GM12878 (cell line): ENCODE measurements around the gene FAM171A1.
"Not testable (repeated sequence)": the region's sequence is repeated elsewhere in the genome, so short reads cannot be mapped to it uniquely, and the experiment has no call there.

ENCODE experiments used
- BRCA1 ChIP-seq: IDR thresholded peaks from 2 replicates; pipeline ENCODE4 v1.6.1; 2011; ENCODE audit warnings: low read depth, low read length, improper control_type of control experiment
- EP300 ChIP-seq, 2 experiments: fragments of 150-350 bp in 1 of 2; IDR thresholded peaks; 2 replicates each; pipeline ENCODE4 v1.6.1; 2011 to 2012; ENCODE audit warnings: low read depth in 2 of 2, low read length in 2 of 2, borderline replicate concordance in 1 of 2, improper control_type of control experiment in 1 of 2, inconsistent platforms in 1 of 2; ENCODE audit not compliant: control insufficient read depth in 1 of 2
- EZH2 ChIP-seq: IDR thresholded peaks from 2 replicates; pipeline ENCODE4 v1.6.1; 2012; ENCODE audit warnings: low read depth, mild to moderate bottlenecking, control low read depth, inconsistent platforms, low read length, borderline replicate concordance; ENCODE audit not compliant: control insufficient read depth
- FOXK2 ChIP-seq: fragments of 450-650 bp; IDR thresholded peaks from 2 replicates; pipeline ENCODE4 v1.6.1; 2017; ENCODE audit warnings: mild to moderate bottlenecking, moderate library complexity
- JUND ChIP-seq: IDR thresholded peaks from 2 replicates; pipeline ENCODE4 v1.6.1; 2012; ENCODE audit warnings: low read depth, mild to moderate bottlenecking, low read length, improper control_type of control experiment, moderate library complexity
- NFYB ChIP-seq: IDR thresholded peaks from 2 replicates; pipeline ENCODE4 v1.6.1; 2011; ENCODE audit warnings: low read depth, mild to moderate bottlenecking, low read length, improper control_type of control experiment, moderate library complexity; ENCODE audit not compliant: insufficient read depth
- POLR2A ChIP-seq: IDR thresholded peaks from 2 replicates; pipeline ENCODE4 v1.6.1; 2011; ENCODE audit warnings: low read depth, mild to moderate bottlenecking, low read length
- POLR2AphosphoS2 ChIP-seq: IDR thresholded peaks from 2 replicates; pipeline ENCODE4 v1.6.1; 2011; ENCODE audit warnings: low read depth, mild to moderate bottlenecking, low read length, improper control_type of control experiment, moderate library complexity
- SIN3A ChIP-seq: IDR thresholded peaks from 2 replicates; pipeline ENCODE4 v1.6.1; 2012; ENCODE audit warnings: low read depth, low read length, improper control_type of control experiment
- SP1 ChIP-seq: IDR thresholded peaks from one replicate; pipeline ENCODE4 v1.6.1; 2011; ENCODE audit warnings: low read depth, low read length
- YY1 ChIP-seq: IDR thresholded peaks from 2 replicates; pipeline ENCODE4 v1.6.1; 2011; ENCODE audit warnings: low read depth, mild to moderate bottlenecking, low read length
- TF ChIP-seq, protein P1 (sequence below), 3 experiments: IDR thresholded peaks in 2 of 3; conservative IDR thresholded peaks in 1 of 3; 2 replicates each; pipeline ENCODE4 v1.5.1; 2011; ENCODE audit warnings: low read depth in 3 of 3, low read length in 3 of 3, mild to moderate bottlenecking in 3 of 3, control low read depth in 2 of 3, moderate library complexity in 2 of 3, inconsistent platforms in 1 of 3, mixed read lengths in 1 of 3; ENCODE audit not compliant: control insufficient read depth in 2 of 3, insufficient read depth in 1 of 3; ENCODE audit errors: extremely low read depth in 1 of 3

DNA sequence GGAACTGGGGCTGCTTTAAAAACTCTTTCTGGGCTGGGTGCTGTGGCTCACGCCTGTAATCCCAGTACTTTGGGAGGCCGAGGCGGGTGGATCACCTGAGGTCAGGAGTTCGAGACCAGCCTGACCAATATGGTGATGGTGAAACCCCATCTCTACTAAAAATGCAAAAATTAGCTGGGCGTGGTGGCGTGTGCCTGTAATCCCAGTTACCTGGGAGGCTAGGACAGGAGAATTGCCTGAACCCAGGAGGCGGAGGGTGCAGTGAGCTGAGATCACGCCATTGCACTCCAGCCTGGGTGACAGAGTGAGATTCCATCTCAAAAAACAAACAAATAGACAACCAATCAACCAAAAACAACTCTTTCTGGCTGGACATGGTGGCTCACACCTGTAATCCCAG, 37.9 kb downstream of the FAM171A1 start:
- TF ChIP-seq EZH2; JUND; BRCA1; SP1; SIN3A; EP300 (IDR thresholded peaks at IDR 0.05; ENCODE audit: borderline replicate concordance in 1 of 2, control insufficient read depth in 1 of 2, low read depth in 2 of 2, low read length in 2 of 2); FOXK2; POLR2A; YY1; NFYB; POLR2AphosphoS2: not testable (repeated sequence)
- TF ChIP-seq, protein P1, sequence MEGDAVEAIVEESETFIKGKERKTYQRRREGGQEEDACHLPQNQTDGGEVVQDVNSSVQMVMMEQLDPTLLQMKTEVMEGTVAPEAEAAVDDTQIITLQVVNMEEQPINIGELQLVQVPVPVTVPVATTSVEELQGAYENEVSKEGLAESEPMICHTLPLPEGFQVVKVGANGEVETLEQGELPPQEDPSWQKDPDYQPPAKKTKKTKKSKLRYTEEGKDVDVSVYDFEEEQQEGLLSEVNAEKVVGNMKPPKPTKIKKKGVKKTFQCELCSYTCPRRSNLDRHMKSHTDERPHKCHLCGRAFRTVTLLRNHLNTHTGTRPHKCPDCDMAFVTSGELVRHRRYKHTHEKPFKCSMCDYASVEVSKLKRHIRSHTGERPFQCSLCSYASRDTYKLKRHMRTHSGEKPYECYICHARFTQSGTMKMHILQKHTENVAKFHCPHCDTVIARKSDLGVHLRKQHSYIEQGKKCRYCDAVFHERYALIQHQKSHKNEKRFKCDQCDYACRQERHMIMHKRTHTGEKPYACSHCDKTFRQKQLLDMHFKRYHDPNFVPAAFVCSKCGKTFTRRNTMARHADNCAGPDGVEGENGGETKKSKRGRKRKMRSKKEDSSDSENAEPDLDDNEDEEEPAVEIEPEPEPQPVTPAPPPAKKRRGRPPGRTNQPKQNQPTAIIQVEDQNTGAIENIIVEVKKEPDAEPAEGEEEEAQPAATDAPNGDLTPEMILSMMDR (IDR thresholded peaks at IDR 0.05 in 2 of 3, conservative IDR thresholded peaks at IDR 0.05 in 1 of 3; ENCODE audit: control insufficient read depth in 2 of 3, extremely low read depth in 1 of 3, insufficient read depth in 1 of 3, low read depth in 3 of 3, low read length in 3 of 3) = not testable (repeated sequence)
